ENCODE results near the gene BACE2. TPM values are rescaled to one million over a fixed set of nuclear protein-coding genes. Genes with fewer than 3 reads are reported as not detected.
"Not testable (repeated sequence)": the region's sequence is repeated elsewhere in the genome, so short reads cannot be mapped to it uniquely, and the experiment has no call there.

BACE2 gene
- total RNA-seq, 1 experiment from 2014 or later: 21.3 TPM

DNA sequence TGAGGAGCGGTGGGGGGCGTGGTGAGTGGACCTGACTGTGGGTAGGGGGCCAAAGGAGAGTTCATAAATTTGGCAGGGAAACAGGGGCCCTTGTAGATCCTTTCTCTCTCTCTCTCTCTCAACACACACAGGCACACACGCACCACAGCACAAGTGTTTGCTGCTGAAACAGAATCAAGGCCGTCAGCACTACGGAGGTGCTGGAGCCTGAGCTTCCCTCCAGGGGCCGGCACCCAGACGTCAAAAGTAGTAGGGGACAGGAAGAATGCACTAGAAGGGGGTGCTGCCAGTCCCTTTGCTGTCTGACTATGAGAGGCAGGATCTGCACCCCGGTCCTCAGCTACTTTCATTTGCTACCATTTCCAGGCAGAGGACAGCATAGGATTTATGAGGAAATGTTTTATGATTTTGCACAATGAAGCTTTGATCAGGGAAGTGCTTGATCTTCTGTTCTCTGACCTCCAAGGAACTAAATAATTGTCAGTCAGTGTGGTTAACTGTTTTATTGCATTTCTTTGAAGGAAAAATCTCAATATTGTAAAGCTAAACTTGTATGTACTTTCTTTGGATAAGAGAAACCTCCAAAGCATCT is 74.4 kb downstream of the BACE2 start:
- ChIA-PET CTCF (interaction anchor here (1.1 kb wide), 1 partner anchor 17 kb away, joined by 4 read pairs; no protein-coding TSS in a partner anchor), POLR2A (no interaction called here)
- Mint-ChIP-seq H3K4me1 (ENCODE audit: insufficient read depth, unreplicated experiment) (no peaks in the 10 kb centered on the region), H3K4me3 (ENCODE audit: unreplicated experiment) (no peak overlapping the region), H3K27ac (ENCODE audit: low read depth, unreplicated experiment) (no peak overlapping the region), H3K9me3 (ENCODE audit: unreplicated experiment) (no peaks in the 10 kb centered on the region), H3K36me3 (ENCODE audit: insufficient read depth, unreplicated experiment) (peaks cover 43% of the 10 kb centered on the region), H3K27me3 (ENCODE audit: insufficient read depth, unreplicated experiment) (no peaks in the 10 kb centered on the region)
- no peak for DNase-seq (ENCODE audit: unreplicated experiment)
- no peak for TF ChIP-seq CTCF (IDR thresholded peaks at IDR 0.05; ENCODE audit: unreplicated experiment)
- intact Hi-C loops (cut with micrococcal nuclease): no loop called here
- BruUV-seq (replicated peaks): no TSS peak

- Mint-ChIP-seq H3K27ac (ENCODE audit: low read depth, unreplicated experiment) (no peak overlapping the region), H3K36me3 (ENCODE audit: insufficient read depth, unreplicated experiment) (peaks cover 37% of the 10 kb centered on the region), H3K9me3 (ENCODE audit: unreplicated experiment) (no peaks in the 10 kb centered on the region), H3K27me3 (ENCODE audit: insufficient read depth, unreplicated experiment) (no peaks in the 10 kb centered on the region), H3K4me3 (ENCODE audit: unreplicated experiment) (no peak overlapping the region), H3K4me1 (ENCODE audit: insufficient read depth, unreplicated experiment) (no peaks in the 10 kb centered on the region)
- CTCF ChIA-PET: interaction anchor here (1.0 to 1.1 kb wide), 2 partner anchors 16 to 404 kb away, joined by 3 to 4 read pairs; no protein-coding TSS in a partner anchor
- intact Hi-C loops (cut with micrococcal nuclease): no loop called here
- POLR2A ChIA-PET: no interaction called here
- no TSS peak for BruUV-seq (replicated peaks)
- DNase-seq (ENCODE audit: unreplicated experiment): no peak
- no peak for TF ChIP-seq CTCF (IDR thresholded peaks at IDR 0.05; ENCODE audit: unreplicated experiment)
These were observed 75.1 kb downstream of the BACE2 start for GRCh38 chr21:41243107-41243506.

DNA sequence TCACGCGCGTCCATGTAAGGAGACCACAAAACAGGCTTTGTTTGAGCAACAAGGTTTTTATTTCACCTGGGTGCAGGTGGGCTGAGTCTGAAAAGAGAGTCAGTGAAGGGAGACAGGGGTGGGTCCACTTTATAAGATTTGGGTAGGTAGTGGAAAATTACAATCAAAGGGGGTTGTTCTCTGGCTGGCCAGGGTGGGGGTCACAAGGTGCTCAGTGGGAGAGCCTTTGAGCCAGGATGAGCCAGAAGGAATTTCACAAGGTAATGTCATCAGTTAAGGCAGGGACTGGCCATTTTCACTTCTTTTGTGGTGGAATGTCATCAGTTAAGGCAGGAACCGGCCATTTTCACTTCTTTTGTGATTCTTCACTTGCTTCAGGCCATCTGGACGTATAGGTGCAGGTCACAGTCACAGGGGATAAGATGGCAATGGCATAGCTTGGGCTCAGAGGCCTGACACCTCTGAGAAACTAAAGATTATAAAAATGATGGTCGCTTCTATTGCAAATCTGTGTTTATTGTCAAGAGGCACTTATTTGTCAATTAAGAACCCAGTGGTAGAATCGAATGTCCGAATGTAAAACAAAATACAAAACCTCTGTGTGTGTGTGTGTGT is 76.4 kb downstream of the BACE2 start:
- H3K4me3 Mint-ChIP-seq (ENCODE audit: unreplicated experiment); DNase-seq (ENCODE audit: unreplicated experiment); POLR2A ChIA-PET; H3K27me3 Mint-ChIP-seq (ENCODE audit: insufficient read depth, unreplicated experiment); intact Hi-C loops (cut with micrococcal nuclease); BruUV-seq (replicated peaks); CTCF ChIA-PET; H3K27ac Mint-ChIP-seq (ENCODE audit: low read depth, unreplicated experiment); H3K4me1 Mint-ChIP-seq (ENCODE audit: insufficient read depth, unreplicated experiment); H3K9me3 Mint-ChIP-seq (ENCODE audit: unreplicated experiment): not testable (repeated sequence)
- H3K36me3 Mint-ChIP-seq (ENCODE audit: insufficient read depth, unreplicated experiment): peaks cover 40% of the 10 kb centered on the region

- ChIA-PET CTCF (no interaction called here), POLR2A (no interaction called here)
- no peak for TF ChIP-seq CTCF (IDR thresholded peaks at IDR 0.05; ENCODE audit: unreplicated experiment)
- H3K9me3 Mint-ChIP-seq (ENCODE audit: unreplicated experiment): no peaks in the 10 kb centered on the region
- no peak for DNase-seq (ENCODE audit: unreplicated experiment)
- H3K27me3 Mint-ChIP-seq (ENCODE audit: insufficient read depth, unreplicated experiment): no peaks in the 10 kb centered on the region
- H3K27ac Mint-ChIP-seq (ENCODE audit: low read depth, unreplicated experiment): no peak overlapping the region
- no peak overlapping the region for H3K4me3 Mint-ChIP-seq (ENCODE audit: unreplicated experiment)
- H3K4me1 Mint-ChIP-seq (ENCODE audit: insufficient read depth, unreplicated experiment): peaks cover 11% of the 10 kb centered on the region
- no TSS peak for BruUV-seq (replicated peaks)
- intact Hi-C loops (cut with micrococcal nuclease): no loop called here
- H3K36me3 Mint-ChIP-seq (ENCODE audit: insufficient read depth, unreplicated experiment): peaks cover 44% of the 10 kb centered on the region
These were observed 77.7 kb downstream of the BACE2 start for GRCh38 chr21:41245509-41246135.
